ENCODE measurements around the gene RBM47.

RBM47 gene

DNA sequence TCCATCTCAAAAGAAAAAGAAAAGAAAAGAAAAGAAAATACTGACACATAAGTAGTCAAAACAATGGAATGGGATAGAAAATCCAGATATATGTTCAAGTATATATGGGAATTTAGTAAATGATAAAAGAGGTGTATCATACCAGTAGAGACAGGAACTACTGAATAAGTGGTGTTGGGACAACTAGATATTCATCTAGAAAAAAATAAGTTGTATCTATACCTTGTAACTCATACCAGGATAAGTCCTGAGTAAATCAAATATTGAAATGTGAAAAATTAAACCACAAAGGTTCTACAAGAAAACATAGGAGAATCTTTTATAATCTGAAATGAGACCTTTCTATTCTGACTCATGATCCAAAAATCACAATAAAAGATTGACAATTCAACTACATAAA lies 58.5 kb downstream of the RBM47 start:
- Histone ChIP-seq H3K27me3 (ENCODE audit: low read length) (no peaks in the 10 kb centered on the region), H2AFZ (ENCODE audit: low read depth, low read length, severe bottlenecking) (no peak overlapping the region), H3K4me2 (ENCODE audit: low read depth, low read length, poor library complexity, severe bottlenecking) (no peak overlapping the region), H3K27ac (ENCODE audit: low read depth, low read length) (no peak overlapping the region), H4K20me1 (ENCODE audit: low read depth, low read length) (no peaks in the 10 kb centered on the region), H3K4me3 (ENCODE audit: insufficient read depth, low read length, poor library complexity, severe bottlenecking) (no peak overlapping the region), H3K9ac (ENCODE audit: low read length) (no peak overlapping the region), H3K9me3 (ENCODE audit: insufficient read depth, low read length) (no peaks in the 10 kb centered on the region), H3F3A (ENCODE audit: insufficient read depth) (no peaks in the 10 kb centered on the region), H3K9me2 (replicated peaks; ENCODE audit: insufficient read depth, low read length) (no peaks in the 10 kb centered on the region), H3K79me2 (ENCODE audit: insufficient read depth, low read length) (no peaks in the 10 kb centered on the region), H3K36me3 (ENCODE audit: low read length) (no peaks in the 10 kb centered on the region)
- TF ChIP-seq EZH2phosphoT487 (conservative IDR thresholded peaks at IDR 0.05; ENCODE audit: low read length): no peak
- TF ChIP-seq, protein P1, sequence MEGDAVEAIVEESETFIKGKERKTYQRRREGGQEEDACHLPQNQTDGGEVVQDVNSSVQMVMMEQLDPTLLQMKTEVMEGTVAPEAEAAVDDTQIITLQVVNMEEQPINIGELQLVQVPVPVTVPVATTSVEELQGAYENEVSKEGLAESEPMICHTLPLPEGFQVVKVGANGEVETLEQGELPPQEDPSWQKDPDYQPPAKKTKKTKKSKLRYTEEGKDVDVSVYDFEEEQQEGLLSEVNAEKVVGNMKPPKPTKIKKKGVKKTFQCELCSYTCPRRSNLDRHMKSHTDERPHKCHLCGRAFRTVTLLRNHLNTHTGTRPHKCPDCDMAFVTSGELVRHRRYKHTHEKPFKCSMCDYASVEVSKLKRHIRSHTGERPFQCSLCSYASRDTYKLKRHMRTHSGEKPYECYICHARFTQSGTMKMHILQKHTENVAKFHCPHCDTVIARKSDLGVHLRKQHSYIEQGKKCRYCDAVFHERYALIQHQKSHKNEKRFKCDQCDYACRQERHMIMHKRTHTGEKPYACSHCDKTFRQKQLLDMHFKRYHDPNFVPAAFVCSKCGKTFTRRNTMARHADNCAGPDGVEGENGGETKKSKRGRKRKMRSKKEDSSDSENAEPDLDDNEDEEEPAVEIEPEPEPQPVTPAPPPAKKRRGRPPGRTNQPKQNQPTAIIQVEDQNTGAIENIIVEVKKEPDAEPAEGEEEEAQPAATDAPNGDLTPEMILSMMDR (IDR thresholded peaks at IDR 0.05; ENCODE audit: insufficient read depth, low read length, poor library complexity, severe bottlenecking): no peak

GRCh38 chr4:40570348-40571077 lies 59.2 kb downstream of the RBM47 start:
- no peak overlapping the region for H3K4me2 ChIP-seq (ENCODE audit: low read depth, low read length, poor library complexity, severe bottlenecking)
- no peaks in the 10 kb centered on the region for H4K20me1 ChIP-seq (ENCODE audit: low read depth, low read length)
- TF ChIP-seq, protein P1 (IDR thresholded peaks at IDR 0.05; ENCODE audit: insufficient read depth, low read length, poor library complexity, severe bottlenecking): no peak
- TF ChIP-seq EZH2phosphoT487 (conservative IDR thresholded peaks at IDR 0.05; ENCODE audit: low read length): no peak
- no peaks in the 10 kb centered on the region for H3K9me3 ChIP-seq (ENCODE audit: insufficient read depth, low read length)
- H2AFZ ChIP-seq (ENCODE audit: low read depth, low read length, severe bottlenecking): no peak overlapping the region
- no peaks in the 10 kb centered on the region for H3F3A ChIP-seq (ENCODE audit: insufficient read depth)
- no peak overlapping the region for H3K9ac ChIP-seq (ENCODE audit: low read length)
- no peaks in the 10 kb centered on the region for H3K36me3 ChIP-seq (ENCODE audit: low read length)
- H3K27ac ChIP-seq (ENCODE audit: low read depth, low read length): no peak overlapping the region
- H3K79me2 ChIP-seq (ENCODE audit: insufficient read depth, low read length): no peaks in the 10 kb centered on the region
- no peaks in the 10 kb centered on the region for H3K9me2 ChIP-seq (replicated peaks; ENCODE audit: insufficient read depth, low read length)
- no peak overlapping the region for H3K4me3 ChIP-seq (ENCODE audit: insufficient read depth, low read length, poor library complexity, severe bottlenecking)
- H3K27me3 ChIP-seq (ENCODE audit: low read length): no peaks in the 10 kb centered on the region

DNA sequence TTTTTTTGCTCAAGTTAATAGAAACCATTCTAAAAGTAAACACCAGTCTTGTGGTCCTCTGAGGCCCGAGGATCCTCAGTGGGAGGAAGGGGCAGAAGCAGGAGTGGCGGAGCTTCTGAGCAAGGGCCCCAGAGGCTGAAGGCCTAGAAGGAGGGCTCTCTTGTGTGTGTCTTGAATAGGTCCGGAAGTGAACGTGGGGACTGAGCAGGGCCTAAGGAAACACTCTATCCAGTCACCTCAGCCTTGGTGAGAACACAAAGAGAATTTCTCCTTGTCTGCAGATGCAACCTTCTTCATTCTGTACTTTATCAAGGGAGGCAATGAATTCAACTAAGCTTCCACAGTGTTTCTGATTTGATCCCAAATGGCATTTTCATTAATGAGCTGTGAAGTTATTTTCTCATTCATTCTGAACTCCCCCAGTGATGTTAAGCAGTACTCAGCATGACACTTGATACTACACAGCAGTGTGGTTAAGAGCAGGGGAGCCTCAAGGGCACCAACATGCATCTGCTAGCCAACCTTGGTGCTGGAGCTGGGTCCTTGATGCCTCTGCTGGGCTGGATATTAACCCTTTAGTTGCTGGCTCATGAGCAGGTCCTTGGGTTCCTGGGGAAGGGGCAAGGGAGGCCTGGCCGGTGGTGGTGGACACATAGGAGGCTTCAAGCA lies 64.7 kb downstream of the RBM47 start:
- H2AFZ ChIP-seq (ENCODE audit: low read depth, low read length, severe bottlenecking): no peak overlapping the region
- no peaks in the 10 kb centered on the region for H3K27me3 ChIP-seq (ENCODE audit: low read length)
- H3K4me2 ChIP-seq (ENCODE audit: low read depth, low read length, poor library complexity, severe bottlenecking): no peak overlapping the region
- H3K9me2 ChIP-seq (replicated peaks; ENCODE audit: insufficient read depth, low read length): no peaks in the 10 kb centered on the region
- no peaks in the 10 kb centered on the region for H3K36me3 ChIP-seq (ENCODE audit: low read length)
- H3K9me3 ChIP-seq (ENCODE audit: insufficient read depth, low read length): no peaks in the 10 kb centered on the region
- TF ChIP-seq, protein P1 (IDR thresholded peaks at IDR 0.05; ENCODE audit: insufficient read depth, low read length, poor library complexity, severe bottlenecking): no peak
- no peak for TF ChIP-seq EZH2phosphoT487 (conservative IDR thresholded peaks at IDR 0.05; ENCODE audit: low read length)
- no peaks in the 10 kb centered on the region for H3K79me2 ChIP-seq (ENCODE audit: insufficient read depth, low read length)
- H4K20me1 ChIP-seq (ENCODE audit: low read depth, low read length): no peaks in the 10 kb centered on the region
- H3K9ac ChIP-seq (ENCODE audit: low read length): no peak overlapping the region
- H3K4me3 ChIP-seq (ENCODE audit: insufficient read depth, low read length, poor library complexity, severe bottlenecking): no peak overlapping the region
- H3K27ac ChIP-seq (ENCODE audit: low read depth, low read length): no peak overlapping the region
- H3F3A ChIP-seq (ENCODE audit: insufficient read depth): no peaks in the 10 kb centered on the region
